ENCODE measurements around the gene FAM217A. TPM values are rescaled to one million over a fixed set of nuclear protein-coding genes. Genes with fewer than 3 reads are reported as not detected.
A peak's percentile ranks its signal among the peaks of the same experiment; 100 is the strongest.

The FAM217A gene
- polyA plus RNA-seq, 2 of the 4 experiments (the other 2 are of a cell fraction), result not detected

DNA sequence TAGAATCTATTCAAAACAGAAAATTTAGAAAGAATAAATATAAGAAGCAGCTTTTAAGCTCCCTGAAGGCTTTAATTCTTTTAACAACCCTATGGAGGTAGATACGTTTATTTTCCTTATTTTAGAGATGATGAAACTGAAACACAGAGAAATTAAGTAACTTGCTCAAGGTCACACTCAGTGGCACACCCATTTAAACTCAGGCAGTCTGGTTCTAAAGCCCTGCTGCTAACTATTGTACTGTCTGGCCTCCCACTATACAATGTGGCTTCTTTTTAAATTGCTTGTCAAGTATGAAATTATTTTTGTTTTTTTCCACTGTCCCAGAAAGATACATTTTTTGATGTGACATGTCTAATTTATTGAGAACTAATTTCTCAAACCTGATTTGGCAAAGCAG, 55.7 kb downstream of the FAM217A start:
- Histone ChIP-seq H3K4me1 (peaks cover 25% of the 10 kb centered on the region), H3K27ac (no peak overlapping the region), H3K4me2 (peak overlapping the region; percentile 96), H3K9me3 (no peaks in the 10 kb centered on the region), H3K4me3 (peak overlapping the region; percentile 73; the same call in 1 of the 3 replicates)
- DNase-seq (ENCODE audit: low read depth in 1 of 2, low spot score in 1 of 2) (no peak), ATAC-seq (no peak), FAIRE-seq (no peak)
- ChIA-PET CTCF (interaction anchor here (0.6 to 1.1 kb wide), 2 partner anchors 17 to 816 kb away, joined by 3 read pairs; no protein-coding TSS in a partner anchor), POLR2A (no interaction called here)
- WGBS (ENCODE audit: missing lambda C conversion rate), result 23% methylated on average over 1 of the region's 1 CpG
- TF ChIP-seq RAD21 (conservative IDR thresholded peaks at IDR 0.05 in 1 of 2, IDR thresholded peaks at IDR 0.05 in 1 of 2), result no peak

DNA sequence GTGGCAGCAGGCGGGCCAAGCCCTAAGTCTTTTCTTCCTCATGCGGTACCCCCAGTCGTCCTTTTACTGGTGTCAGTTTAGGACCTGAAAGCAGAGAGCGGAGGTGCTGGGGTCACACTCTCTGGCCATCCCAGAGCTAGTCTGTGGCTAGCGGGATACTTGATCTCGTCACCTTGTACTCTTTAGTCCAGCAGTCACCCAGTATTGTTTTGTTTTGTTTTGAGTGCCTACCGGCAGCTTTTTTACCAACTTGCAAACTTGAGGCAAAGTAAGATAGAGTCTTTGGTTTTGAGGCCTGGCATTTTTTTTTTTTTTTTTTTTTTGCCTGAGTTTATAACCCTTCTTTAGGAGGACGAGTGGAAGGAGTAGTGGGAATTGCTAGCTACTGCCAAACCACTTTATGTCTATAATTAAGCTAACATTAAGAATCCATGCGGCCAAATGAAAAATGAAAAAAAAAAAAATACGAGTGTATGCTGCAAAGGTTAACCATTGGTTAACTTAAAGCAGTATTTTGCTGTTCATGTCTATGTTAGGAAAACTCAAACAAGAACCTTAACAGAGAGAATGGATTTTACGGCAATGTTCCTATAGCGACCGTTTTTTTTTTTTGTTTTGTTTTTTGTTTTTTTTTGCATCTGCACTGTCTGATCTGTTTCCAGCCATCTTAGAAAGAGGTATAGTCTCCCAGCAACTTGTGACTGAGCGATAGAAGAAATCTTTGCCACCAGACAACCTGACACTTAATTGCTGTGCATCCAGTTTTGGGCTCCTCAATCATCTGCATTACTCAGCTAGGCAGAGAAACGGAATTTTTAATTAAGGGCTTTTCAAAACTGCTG, 56.9 kb downstream of the FAM217A start:
- Histone ChIP-seq H3K27ac (peak overlapping the region; percentile 97 to 99), H3K4me1 (peaks cover 27% of the 10 kb centered on the region), H3K9me3 (no peaks in the 10 kb centered on the region), H3K4me3 (peak overlapping the region; percentile 73), H3K4me2 (peak overlapping the region; percentile 96)
- ChIA-PET CTCF (interaction anchor here (0.6 to 2.0 kb wide), 9 partner anchors 9 to 702 kb away, joined by 3 to 6 read pairs (median 4); partner anchors contain the start of gene FAM50B), POLR2A (interaction anchor here (1.3 to 2.0 kb wide), 2 partner anchors 9 to 114 kb away, joined by 4 to 16 read pairs; partner anchors contain the start of gene ECI2)
- DNase-seq (ENCODE audit: low read depth in 1 of 2, low spot score in 1 of 2) (no peak), ATAC-seq (peak; percentile 17 to 33; a peak in 5 of 6 replicates), FAIRE-seq (no peak)
- TF ChIP-seq KDM5A (IDR thresholded peaks at IDR 0.05) (peak; percentile 10; the same call in 1 of the 2 replicates), ZC3H11A (IDR thresholded peaks at IDR 0.05) (no peak), ZNF302 (CRISPR knock-in tag; IDR thresholded peaks at IDR 0.05) (no peak)
- 4% methylated on average over 15 of the region's 15 CpGs for WGBS (ENCODE audit: missing lambda C conversion rate)

DNA sequence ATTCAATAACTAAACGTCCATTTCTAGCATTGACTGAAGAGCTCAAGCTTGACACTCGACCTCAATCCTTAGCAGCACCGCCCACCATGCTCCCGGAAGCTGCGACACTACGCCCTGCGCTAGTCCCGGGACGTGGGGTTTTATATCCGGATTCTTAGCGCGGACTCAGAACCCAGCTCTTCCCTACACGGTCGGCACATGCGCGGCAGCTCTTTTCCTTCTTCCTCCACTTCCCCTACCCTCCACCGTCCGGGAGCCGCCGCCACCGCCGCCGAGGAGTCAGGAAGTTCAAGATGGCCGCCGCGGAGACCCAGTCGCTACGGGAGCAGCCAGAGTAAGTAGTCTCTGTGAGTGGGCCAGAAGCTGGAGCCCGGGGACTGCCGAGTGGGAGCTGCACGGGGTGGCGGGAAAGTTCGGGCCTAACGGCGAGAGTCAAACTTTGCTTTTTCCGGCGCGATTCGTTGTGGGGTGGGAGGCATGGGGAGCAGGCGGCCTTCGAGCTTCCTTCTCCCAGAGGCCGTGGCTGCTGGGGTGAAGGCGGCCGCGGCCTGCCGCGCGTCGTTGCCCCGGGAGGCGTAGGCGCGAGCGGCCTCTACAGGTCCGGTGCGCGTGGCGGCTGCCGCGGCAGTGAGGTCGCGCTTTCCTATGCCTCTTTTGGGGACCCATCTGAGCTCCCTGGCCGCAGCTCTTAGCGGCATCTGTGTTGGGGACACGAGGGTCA, 57.6 kb downstream of the FAM217A start:
- Histone ChIP-seq H3K9me3 (no peaks in the 10 kb centered on the region), H3K4me2 (peak overlapping the region; percentile 96), H3K4me1 (peaks cover 34% of the 10 kb centered on the region), H3K27ac (peak overlapping the region; percentile 97 to 99), H3K4me3 (peak overlapping the region; percentile 73)
- 1% methylated on average over 33 of the region's 65 CpGs for WGBS (ENCODE audit: missing lambda C conversion rate)
- ChIA-PET CTCF (interaction anchor here (0.7 to 2.0 kb wide), 13 partner anchors 11 to 701 kb away, joined by 3 to 6 read pairs (median 4); partner anchors contain the start of gene FAM50B), POLR2A (interaction anchor here (0.6 to 2.0 kb wide), 11 partner anchors 8 to 858 kb away, joined by 3 to 16 read pairs (median 4); partner anchors contain the start of gene ECI2)
- FAIRE-seq, result no peak
- DNase-seq (ENCODE audit: low read depth in 1 of 2, low spot score in 1 of 2), result peak; percentile 60 to 96
- peak; percentile 86 to 88 for ATAC-seq
- TF ChIP-seq ZC3H11A (IDR thresholded peaks at IDR 0.05) (no peak), BHLHE40 (IDR thresholded peaks at IDR 0.05; ENCODE audit: low read depth, low read length) (no peak), ZFP36 (IDR thresholded peaks at IDR 0.05; ENCODE audit: borderline replicate concordance, partially characterized antibody) (no peak), ZNF302 (CRISPR knock-in tag; IDR thresholded peaks at IDR 0.05) (no peak), PHF8 (IDR thresholded peaks at IDR 0.05; ENCODE audit: borderline replicate concordance, low read depth) (peak; percentile 64), SREBF2 (IDR thresholded peaks at IDR 0.05) (no peak), RAD21 (conservative IDR thresholded peaks at IDR 0.05 in 1 of 2, IDR thresholded peaks at IDR 0.05 in 1 of 2) (no peak), TFCP2L1 (CRISPR knock-in tag; IDR thresholded peaks at IDR 0.05) (0 out of 2 replicates have a peak, but pooled peaks have one; percentile 10), FOSL2 (IDR thresholded peaks at IDR 0.05) (no peak), FOSL2 (CRISPR knock-in tag; IDR thresholded peaks at IDR 0.05) (no peak), JUN (IDR thresholded peaks at IDR 0.05) (peak in 1 of 2 experiments; percentile 66; a peak in 3 of 5 replicates), RFX5 (IDR thresholded peaks at IDR 0.05) (no peak), GATA3 (IDR thresholded peaks at IDR 0.05; ENCODE audit: borderline replicate concordance) (no peak), RARB (CRISPR knock-in tag; IDR thresholded peaks at IDR 0.05) (no peak), KDM5A (IDR thresholded peaks at IDR 0.05) (peak; percentile 58; the same call in 1 of the 2 replicates), POLR2A (IDR thresholded peaks at IDR 0.05; ENCODE audit: low read length) (peak; percentile 55), KDM1A (IDR thresholded peaks at IDR 0.05; ENCODE audit: low read depth) (no peak), CBX8 (IDR thresholded peaks at IDR 0.05) (no peak), CBX2 (IDR thresholded peaks at IDR 0.05; ENCODE audit: borderline replicate concordance, low read depth) (no peak)
- TF ChIP-seq, protein P1, sequence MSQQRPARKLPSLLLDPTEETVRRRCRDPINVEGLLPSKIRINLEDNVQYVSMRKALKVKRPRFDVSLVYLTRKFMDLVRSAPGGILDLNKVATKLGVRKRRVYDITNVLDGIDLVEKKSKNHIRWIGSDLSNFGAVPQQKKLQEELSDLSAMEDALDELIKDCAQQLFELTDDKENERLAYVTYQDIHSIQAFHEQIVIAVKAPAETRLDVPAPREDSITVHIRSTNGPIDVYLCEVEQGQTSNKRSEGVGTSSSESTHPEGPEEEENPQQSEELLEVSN (IDR thresholded peaks at IDR 0.05; ENCODE audit: borderline replicate concordance, low read depth), result 0 out of 2 replicates have a peak, but pooled peaks have one; percentile 22
- TF ChIP-seq, protein P2, sequence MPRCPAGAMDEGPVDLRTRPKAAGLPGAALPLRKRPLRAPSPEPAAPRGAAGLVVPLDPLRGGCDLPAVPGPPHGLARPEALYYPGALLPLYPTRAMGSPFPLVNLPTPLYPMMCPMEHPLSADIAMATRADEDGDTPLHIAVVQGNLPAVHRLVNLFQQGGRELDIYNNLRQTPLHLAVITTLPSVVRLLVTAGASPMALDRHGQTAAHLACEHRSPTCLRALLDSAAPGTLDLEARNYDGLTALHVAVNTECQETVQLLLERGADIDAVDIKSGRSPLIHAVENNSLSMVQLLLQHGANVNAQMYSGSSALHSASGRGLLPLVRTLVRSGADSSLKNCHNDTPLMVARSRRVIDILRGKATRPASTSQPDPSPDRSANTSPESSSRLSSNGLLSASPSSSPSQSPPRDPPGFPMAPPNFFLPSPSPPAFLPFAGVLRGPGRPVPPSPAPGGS (IDR thresholded peaks at IDR 0.05), result 0 out of 3 replicates have a peak, but pooled peaks have one; percentile 22
- TF ChIP-seq, protein P3, sequence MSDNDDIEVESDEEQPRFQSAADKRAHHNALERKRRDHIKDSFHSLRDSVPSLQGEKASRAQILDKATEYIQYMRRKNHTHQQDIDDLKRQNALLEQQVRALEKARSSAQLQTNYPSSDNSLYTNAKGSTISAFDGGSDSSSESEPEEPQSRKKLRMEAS (IDR thresholded peaks at IDR 0.05), result peak; percentile 86
